Retinal pigment epithelial cell (primary cell): ENCODE results near the gene TTC16.

Experiments used
- DNase-seq: peaks from one replicate; pipeline ENCODE4 v3.0.0-alpha.2; 2010; ENCODE audit warnings: low read depth
- H3K4me3 ChIP-seq: 2 replicates; pipeline ENCODE4 v1.5.1; 2011; ENCODE audit warnings: mild to moderate bottlenecking, low read length, control low read depth, moderate library complexity
- CTCF ChIP-seq: conservative IDR thresholded peaks from 2 replicates; pipeline ENCODE4 v1.5.1; 2011; ENCODE audit warnings: low read depth, low read length, control low read depth, inconsistent platforms

TTC16 gene

DNA sequence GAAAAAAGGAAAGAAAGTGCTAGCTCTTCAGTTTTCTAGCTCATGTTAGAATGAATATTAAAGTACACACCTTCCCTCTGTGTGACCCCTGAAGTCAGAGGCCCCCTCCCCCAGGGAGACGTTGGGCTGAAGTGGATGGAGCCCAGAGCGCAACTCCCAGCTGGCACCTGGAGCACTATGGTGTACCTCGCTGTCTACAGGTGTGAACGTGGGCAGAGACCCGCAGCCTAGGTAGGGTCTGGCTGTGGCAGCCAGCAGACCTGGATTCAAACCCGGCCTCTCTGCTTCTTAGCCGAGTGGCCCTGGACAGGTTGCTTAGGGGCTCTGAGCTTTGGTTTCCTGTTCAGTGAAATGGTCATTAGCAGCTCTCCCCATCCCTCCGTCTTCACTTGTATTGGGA lies 12.9 kb downstream of the TTC16 start:
- H3K4me3 ChIP-seq = no peak overlapping the region
- TF ChIP-seq CTCF = no peak
- DNase-seq = no peak

DNA sequence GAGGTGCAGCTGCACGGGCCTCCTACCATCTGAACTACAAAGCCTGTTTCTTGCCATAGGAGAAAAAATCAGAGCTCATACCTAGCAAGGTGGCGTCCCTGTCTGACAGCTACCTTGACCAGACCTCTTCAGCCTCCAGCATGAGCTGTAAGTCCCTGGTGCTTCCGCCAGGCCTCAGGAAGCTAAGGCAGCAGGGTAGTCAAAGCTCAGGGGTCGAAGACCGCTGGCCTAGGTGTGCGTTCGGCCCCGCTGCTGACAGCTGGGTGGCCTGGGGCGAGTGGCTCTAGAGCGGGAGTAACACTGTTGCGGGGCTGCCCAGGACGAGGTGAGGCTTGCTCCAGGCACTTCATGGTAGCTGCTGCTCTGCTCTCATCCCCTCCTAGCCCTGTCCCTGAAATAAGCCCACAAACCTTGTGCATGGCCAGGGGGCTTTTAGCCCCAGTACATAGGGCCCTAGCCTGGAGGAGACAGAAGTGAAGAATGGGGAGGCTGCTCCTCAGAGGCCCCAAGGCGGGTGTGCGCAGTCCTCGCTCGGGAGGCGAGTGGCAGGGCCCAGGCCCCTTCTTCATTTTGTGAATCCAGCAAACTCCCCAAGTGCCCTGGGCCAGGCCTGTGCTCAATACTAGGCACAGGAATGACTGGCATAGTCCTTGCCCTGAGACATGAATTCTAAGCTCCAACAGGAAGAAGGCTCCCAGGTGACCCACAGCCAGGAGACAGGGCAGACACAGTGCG lies 13.8 kb downstream of the TTC16 start:
- no peak for TF ChIP-seq CTCF
- no peak for DNase-seq

DNA sequence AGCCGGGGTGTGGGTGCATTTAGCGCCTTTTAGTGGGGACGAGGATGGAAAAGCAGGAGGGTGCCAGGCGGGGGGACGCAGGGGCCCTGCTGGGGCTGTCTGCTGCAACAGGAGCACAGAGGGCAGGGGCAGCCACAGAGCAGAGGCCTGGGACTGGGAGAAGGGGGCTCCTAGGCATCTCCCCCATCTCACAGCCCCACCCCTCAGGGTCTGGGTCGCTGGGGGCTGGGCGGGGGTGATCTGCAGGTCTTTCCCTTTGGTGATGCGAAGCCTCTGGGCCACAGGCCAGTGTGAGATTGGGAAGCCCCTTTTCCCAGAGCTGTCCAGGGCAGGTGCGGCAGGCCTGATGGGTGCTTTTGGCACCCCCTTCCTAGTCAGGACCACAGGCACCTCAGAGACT lies 14.4 kb downstream of the TTC16 start:
- no peak overlapping the region for H3K4me3 ChIP-seq
- DNase-seq = no peak
- TF ChIP-seq CTCF = no peak

More for the DNA sequence above, 13.8 kb downstream of the TTC16 start:
- H3K4me3 ChIP-seq = no peak overlapping the region

DNA sequence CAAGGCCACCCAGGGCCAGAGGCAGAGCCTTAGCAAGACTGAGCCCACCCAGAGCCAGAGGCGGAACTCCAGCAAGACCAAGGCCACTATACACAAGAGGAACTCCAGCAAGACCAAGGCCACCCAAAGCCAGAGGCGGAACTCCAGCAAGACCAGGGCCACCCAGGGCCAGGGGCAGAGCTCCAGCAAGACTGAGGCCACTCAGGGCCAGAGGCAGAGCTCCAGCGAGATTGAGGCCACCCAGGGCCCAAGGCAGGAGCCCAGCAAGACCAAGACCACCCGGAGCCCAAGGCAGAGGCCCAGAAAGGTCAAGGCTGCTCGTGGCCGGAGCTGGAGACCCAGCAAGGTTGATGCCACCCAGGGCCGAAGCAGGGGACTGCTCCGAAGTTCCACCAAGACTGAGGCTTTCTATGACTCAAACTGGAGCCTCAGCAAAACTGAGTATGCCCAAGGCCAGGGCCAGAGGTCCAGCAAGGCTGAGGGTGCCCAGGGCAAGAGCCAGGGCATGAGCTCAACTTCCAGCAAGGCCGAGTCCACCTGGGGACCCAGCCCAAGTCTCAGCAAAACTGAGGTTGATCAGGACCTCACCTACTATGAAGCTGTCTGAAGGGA lies 15.0 kb downstream of the TTC16 start:
- no peak for TF ChIP-seq CTCF
- DNase-seq = no peak
- H3K4me3 ChIP-seq = no peak overlapping the region

- H3K4me3 ChIP-seq = no peak overlapping the region
- TF ChIP-seq CTCF = no peak
- DNase-seq = no peak
Measured at GRCh38 chr9:127731938-127732337, 16.1 kb downstream of the TTC16 start.

DNA sequence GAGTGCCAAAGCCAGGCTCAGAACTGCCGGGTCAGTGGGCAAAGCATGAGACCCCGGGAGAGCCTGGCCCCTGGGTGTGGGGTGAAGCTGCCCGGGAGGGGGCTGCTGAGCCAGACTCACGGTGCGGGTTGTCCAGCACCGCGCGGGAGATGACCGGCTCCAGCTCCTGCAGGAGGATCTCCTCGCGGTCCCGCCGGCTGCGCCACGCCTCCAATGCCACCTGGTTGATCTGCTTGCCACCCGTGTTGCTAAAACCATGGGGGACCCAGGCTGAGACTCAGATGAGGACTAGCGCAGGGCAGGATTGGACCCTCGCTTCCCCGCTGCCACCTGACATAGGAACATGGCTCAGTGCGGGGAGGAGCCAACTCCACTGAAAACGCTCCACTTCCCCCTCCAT lies 16.6 kb downstream of the TTC16 start:
- H3K4me3 ChIP-seq = no peak overlapping the region
- DNase-seq = no peak
- no peak for TF ChIP-seq CTCF

DNA sequence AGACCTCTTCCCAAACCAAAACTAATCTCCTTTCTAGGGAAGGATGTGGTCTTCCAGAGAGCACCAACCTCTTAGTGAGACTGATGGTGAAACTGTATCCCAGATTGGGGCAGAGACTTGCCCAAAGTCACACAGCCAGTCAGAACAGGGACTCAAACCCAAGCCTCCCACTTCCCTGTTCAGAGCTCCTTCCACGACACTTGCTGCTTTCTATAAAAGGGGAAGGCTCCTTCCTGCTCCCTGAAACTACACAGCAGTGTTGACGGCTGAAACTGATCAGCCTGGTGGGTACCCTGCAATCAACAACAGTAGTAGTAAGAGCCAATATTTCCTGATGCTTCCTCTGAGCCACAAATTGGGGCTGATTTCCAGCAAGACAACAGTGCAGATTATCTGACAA lies 17.7 kb downstream of the TTC16 start:
- no peak for DNase-seq
- H3K4me3 ChIP-seq = no peak overlapping the region
- no peak for TF ChIP-seq CTCF
